ENCODE measurements around the gene ARF5. TPM values are rescaled to one million over a fixed set of nuclear protein-coding genes. Genes with fewer than 3 reads are reported as not detected.

ARF5 gene
- total RNA-seq, 1 donor from 2014 or later = 102 TPM

DNA sequence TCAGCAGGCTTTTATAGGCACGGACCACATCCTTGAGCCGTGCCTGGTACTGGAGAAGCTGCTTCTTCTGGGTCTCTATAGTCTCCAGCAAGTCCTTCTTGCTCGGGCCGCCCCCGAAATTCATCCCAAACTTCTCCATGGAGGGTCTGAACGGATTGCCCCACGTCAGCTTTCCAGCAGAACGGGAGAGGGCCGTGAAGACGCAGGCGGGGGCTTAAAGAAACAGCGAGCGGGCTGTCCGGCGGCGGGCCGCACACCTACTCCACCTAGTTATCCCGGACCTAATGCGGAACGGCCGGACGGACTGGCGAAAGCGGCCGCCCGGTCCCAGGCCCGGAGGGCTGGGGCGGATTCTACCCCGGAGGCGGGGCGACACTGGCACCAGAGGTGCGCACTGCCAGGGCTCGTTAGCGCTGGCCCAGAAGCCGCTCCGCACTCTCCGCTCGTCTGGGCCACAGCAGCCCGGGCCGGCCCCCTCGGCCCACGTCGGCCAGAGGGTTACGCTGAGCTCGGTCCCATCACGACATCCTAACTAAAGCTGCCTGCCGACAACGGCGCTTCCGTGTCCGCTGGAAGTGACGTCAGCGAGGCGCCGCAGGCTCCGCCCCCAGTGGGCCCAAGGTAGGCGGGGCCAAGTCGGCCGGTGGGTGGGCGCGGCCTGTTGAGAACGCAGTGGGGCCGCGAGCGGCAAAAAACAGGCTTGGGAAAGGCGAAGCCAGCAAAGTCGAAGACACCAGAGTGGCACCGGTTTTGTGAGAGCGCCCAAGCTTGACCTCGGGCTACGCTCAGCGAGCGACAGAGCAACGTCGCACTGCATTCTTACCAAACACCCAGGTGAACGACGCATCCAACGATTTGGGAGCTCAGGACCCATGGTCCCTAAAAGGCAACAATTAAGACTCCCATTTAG is 2.9 kb upstream of the ARF5 start, which contains the start of gene GCC1:
GCC1 (minus strand) TSS at position 553 of the 910 bp plus-strand sequence; CDS start at position 139, 414 bp downstream.
- peak; percentile 96 for DNase-seq (ENCODE audit: low spot score)
- intact Hi-C loops (cut with DNase I) = loop anchor here (5.0 kb wide), 2 partner anchors 193 to 333 kb away; partner anchors contain the start of genes GRM8 and ZNF800

DNA sequence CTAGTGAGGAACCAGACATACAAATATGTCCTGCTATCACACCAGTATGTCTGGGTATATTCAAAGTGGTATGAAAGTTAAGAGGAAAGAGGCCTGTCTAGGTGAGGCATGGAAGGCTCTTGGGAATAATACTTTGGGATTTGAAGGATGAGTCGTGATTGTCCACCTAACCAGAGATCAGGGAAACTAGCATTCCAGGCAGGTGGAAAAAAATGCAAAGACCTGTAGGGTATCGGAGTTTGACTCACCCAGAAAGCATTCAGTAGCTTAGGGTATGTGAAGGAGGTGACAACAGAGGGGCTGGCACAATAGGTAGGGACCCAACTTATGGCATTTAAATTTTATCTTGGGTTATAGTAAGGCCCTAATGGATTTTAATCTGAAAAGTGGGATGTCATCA is 1.9 kb upstream of the ARF5 start:
- no peak for DNase-seq (ENCODE audit: low spot score)
- intact Hi-C loops (cut with DNase I) = loop anchor here (5.0 kb wide), 2 partner anchors 194 to 334 kb away; partner anchors contain the start of genes GRM8 and ZNF800

DNA sequence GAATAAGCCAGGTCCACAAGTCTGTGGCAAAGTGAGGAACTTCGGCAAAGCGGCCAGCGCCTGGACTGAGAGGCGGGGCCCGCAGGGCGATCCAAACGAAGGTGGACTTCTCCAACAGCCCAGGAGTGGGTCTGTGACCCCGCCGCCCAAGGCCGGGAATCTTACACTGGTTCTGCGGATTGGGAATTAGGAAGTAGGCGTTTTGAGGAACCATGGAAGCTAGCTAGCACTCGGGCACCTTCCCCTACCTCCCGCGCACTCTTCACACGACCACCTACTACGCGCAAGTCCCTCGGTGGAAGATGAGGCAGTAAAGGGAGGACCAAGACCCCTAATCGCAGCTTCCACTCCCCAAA is 570 bp upstream of the ARF5 start:
- intact Hi-C loops (cut with DNase I) = loop anchor here (2.0 to 5.0 kb wide), 3 partner anchors 65 to 335 kb away; partner anchors contain the start of genes GRM8, SND1 and ZNF800
- DNase-seq (ENCODE audit: low spot score) = no peak

DNA sequence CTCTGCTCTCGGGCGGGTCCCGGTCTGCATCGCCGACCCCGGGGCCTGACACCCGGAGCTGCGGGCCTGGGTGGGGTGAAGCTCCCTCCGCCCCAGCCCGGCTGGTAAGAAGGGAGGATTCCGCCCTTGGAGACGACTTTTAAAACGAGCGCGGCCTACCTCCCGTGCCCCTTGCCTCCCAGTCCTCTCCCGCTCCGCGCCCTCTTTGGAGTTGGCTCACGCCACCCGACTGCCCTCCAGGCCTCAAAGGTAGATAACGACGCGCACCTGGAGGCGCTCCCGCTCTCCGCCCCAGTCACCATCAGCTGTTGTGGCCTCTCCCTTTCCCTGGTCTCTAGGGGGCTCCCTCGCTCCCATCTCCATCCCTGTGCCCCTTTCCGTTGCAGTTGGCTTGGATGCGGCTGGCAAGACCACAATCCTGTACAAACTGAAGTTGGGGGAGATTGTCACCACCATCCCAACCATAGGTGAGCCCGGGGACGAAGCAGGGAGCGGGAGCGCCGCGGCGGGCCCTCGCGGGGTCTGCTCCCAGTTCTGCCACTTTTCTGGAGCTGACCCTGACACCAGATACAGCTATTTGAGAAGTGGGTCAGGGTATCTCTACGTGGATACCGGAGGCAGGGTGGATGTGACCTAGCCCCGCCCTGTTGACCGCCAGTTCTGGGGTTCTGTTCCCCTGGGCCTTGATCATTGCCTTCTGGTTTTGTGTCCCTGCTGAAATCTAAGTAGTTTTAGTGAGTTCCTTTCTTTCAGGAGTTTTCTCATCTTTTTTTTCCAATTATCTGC is 679 bp downstream of the ARF5 start:
- intact Hi-C loops (cut with DNase I) = loop anchor here (2.0 to 5.0 kb wide), 3 partner anchors 64 to 337 kb away; partner anchors contain the start of genes GRM8, SND1 and ZNF800
- DNase-seq (ENCODE audit: low spot score) = peak; percentile 84

DNA sequence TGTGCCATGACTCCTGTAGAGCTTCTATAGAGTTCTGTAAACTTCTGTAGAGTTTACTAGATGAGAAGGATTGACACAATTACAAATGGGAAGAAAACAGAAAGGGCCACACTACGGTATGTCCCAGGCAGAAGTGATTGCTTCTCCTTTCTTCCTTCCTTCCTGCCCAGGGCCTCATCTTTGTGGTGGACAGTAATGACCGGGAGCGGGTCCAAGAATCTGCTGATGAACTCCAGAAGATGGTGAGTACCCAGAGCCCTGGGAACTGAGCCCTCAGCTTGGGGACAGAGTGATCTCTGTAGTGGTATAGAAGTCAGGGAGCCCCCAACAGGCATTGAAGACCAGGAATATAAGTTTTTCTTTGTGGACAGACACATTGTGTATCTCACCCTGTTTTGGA is 1.7 kb downstream of the ARF5 start:
- intact Hi-C loops (cut with DNase I) = loop anchor here (2.0 to 5.0 kb wide), 3 partner anchors 63 to 338 kb away; partner anchors contain the start of genes GRM8, SND1 and ZNF800
- DNase-seq (ENCODE audit: low spot score) = no peak

DNA sequence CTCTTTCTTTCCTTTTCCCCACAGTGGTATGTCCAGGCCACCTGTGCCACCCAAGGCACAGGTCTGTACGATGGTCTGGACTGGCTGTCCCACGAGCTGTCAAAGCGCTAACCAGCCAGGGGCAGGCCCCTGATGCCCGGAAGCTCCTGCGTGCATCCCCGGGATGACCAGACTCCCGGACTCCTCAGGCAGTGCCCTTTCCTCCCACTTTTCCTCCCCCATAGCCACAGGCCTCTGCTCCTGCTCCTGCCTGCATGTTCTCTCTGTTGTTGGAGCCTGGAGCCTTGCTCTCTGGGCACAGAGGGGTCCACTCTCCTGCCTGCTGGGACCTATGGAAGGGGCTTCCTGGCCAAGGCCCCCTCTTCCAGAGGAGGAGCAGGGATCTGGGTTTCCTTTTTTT is 3.0 kb downstream of the ARF5 start:
- no peak for DNase-seq (ENCODE audit: low spot score)
- intact Hi-C loops (cut with DNase I) = no loop called here

DNA sequence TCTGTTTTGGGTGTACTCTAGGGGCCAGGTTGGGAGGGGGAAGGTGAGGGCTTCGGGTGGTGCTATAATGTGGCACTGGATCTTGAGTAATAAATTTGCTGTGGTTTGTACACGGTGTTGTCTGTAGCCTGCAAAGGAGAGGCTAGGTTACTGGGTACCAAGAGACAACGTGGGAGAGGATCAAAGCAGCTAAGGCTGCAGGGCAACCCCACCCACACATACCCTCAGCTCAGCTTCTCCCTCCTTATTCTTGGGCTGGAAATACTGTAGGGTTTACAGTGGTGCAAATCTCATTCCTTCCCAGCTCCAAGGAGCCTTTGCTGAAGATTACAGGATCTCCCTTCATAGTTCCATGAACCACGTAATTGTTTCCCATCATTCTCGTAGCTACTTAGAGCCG is 3.4 kb downstream of the ARF5 start:
- DNase-seq (ENCODE audit: low spot score) = no peak
- intact Hi-C loops (cut with DNase I) = no loop called here

DNA sequence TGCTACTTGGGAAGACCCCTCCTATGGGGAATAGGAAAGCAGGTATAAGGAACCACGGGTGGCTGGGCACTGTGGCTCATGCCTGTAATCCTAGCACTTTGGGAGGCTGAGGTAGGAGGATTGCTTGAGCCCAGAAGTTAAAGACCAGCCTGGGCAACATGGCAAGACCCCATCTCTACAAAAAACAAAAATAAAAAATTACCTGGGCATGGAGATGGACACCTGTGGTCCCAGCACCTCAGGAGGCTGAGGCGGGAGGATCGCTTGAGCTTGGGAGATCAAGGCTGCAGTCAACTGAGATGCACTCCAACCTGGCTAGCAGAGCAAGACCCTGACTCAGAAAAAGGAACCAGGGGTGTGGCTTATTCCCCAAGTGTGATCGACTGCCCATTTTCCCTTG is 4.3 kb downstream of the ARF5 start:
- intact Hi-C loops (cut with DNase I) = no loop called here
- no peak for DNase-seq (ENCODE audit: low spot score)

DNA sequence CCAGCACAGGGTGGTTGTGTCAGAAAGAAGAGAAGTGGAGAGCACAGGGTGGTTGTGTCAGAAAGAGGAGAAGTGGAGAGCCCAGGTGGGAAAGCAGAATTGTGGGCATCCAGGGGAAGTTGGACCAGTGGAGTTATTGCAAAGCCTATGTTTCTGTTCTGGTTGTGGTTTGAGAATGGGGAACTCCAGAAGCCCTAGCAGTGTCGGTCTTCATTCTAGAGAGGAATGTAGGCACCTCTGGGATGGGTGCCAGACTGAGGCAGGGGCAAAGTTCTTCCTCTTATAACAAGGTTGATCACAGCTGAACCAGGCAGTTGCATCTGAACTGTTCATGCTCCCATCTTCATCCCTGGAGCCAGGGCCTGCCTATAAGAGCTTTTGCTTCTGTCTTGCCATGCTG is 6.3 kb downstream of the ARF5 start:
- intact Hi-C loops (cut with DNase I) = no loop called here
- DNase-seq (ENCODE audit: low spot score) = no peak

DNA sequence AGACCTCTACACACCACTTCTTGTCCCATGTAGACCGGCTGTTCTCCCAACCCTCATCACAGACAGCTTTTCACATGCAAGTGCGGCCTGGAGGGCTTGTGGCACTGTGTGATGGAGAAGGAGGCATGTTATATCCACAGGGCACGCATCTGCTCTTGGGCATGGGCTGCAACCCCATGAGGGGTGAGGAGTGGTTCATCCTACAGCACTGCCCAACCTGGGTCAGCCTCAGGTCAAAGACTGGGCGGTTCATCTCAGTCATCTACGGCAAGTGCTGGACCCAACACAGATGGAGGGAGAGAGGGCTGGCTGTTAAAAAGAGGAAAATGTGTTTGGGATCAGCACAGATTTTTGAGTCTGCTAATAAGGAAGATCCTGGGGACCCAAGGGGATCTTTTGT is 7.5 kb downstream of the ARF5 start:
- intact Hi-C loops (cut with DNase I) = no loop called here
- no peak for DNase-seq (ENCODE audit: low spot score)

DNA sequence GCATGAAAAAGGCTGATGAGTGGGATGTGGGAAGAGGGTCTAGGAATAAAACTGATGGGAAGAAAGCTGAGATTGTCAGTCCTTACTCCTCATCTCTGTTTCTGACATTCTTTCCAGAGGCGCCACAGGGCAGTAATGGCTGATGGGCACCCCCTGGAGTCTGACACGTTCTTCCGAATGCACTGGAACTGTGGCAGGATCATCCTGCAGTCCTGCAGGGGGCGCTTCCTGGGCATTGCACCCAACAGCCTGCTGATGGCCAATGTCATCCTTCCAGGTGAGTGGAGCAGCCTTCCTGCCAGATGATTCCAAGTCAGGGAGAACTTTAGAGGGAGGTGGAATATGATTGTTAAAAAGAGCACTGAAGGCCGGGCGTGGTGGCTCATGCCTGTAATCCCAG is 10.1 kb downstream of the ARF5 start:
- intact Hi-C loops (cut with DNase I) = no loop called here
- DNase-seq (ENCODE audit: low spot score) = no peak

DNA sequence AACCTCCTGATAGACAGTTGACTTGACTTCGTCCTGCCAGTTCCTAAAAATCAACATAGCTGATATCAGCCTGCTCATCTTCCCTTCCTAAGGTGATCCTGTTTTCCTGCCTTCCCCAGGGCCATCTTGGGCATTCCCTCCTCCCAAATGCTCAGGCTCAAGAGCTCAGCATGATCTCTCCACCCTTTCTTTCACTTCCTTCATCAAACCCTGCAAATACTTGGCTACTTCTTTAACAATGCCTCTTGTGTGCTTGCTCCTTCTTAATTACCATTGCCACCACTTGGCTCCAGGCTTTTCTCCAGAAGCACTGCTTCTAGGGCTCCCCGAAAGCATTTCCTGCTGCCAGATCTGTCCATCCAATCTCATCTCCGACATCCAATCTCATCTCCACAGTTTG is 12.7 kb downstream of the ARF5 start:
- DNase-seq (ENCODE audit: low spot score) = no peak
- intact Hi-C loops (cut with DNase I) = no loop called here

DNA sequence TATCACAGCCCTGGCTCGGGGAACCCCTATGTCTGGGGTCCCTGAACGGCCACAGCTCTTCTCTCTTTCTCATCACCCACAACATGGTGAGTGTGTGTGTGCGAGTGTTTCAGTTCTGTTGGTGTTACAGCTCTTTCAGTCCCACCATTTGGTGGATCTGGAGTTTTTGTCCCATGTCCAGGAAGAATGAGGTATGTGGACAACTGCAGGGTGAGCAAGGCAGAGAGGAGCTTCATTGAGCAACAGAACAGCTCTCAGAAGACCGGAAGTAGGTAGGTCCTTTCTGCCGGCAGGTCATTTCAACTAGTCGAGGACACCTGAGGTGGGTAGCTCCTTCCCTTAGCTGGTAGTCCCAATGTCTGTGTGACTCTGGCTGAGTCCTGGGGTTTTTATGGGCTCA is 20.2 kb downstream of the ARF5 start:
- intact Hi-C loops (cut with DNase I) = no loop called here

DNA sequence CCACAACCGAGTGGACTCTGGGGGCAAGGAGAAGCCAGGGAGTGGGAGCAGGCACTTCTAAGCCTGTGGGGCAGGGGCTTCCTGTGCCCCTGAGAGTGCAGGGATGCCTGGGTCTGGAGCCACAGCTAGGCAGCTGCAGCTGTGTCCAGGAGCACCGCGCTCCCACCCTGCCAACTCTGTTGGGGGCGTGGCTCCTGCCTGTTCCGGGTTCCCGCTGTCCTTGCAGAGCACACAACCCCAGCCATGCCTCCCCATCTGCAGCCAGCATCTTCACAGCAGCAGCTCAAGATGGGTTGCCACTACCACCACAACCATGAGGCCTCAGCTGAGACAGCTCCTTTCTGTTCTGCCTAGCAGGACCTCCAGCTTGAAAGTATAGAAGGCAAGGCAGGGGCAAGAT is 21.1 kb downstream of the ARF5 start:
- intact Hi-C loops (cut with DNase I) = no loop called here
- DNase-seq (ENCODE audit: low spot score) = no peak

More for the DNA sequence above, 20.2 kb downstream of the ARF5 start:
- no peak for DNase-seq (ENCODE audit: low spot score)

DNA sequence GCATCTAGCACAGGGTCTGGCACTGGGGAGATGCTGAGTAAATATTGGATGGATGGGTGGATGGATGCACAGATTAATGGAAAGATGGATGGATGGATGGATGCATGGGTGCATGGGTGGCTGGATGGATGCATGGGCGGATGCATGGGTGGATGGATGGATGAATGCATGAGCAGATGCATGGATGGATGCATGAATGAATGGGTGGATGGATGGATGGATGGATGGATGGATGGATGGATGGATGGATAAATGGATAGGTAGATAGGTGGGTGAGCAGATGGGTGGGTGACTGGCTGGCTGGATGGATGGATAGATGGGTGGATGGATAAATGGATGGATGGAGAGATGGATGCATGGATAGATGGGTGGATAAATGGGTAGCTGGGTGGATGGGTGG is 24.1 kb downstream of the ARF5 start:
- no peak for DNase-seq (ENCODE audit: low spot score)
- intact Hi-C loops (cut with DNase I) = no loop called here

DNA sequence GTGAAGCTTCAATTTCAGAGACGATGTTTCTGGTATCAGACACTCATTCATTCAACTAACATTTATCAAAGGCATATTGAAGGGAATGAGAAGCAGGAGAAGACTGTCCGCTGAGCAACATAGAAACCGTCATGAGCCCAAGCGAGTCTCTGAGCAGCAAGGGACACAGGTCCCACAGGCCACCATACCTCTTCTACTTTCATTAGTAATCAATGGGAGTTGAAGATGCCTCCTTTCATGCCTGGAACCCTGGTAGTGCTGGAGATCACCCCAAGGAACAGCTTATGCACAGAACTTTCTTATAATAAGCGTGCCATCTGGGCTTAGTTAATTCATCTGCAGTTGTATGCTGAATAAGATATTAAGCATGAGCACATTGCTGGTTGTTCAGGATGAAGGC is 28.5 kb downstream of the ARF5 start:
- intact Hi-C loops (cut with DNase I) = no loop called here
- DNase-seq (ENCODE audit: low spot score) = no peak

DNA sequence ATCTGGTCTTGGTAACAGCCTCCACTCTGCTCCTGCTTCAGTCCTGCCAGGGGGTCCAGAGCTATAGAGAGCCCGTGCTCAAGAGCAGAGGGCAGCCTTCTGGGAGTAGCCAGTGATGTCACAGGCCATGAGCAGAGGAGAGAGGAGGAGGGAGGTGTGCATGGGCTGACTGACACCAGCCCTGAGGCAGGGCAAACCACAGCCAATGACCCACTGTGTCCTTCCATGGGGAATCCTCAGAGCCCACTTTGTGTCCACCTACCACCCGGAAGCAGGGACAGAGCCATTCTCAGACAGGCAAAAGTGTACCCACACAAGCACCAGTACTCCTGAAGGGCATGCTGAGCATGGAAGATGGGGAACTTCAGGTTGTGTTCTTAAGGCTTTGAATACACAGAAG is 29.8 kb downstream of the ARF5 start, which contains the start of gene PAX4:
PAX4 (minus strand) TSS at position 101 of the 400 bp plus-strand sequence. CDS start 2,214 bp downstream, outside the sequence.
- intact Hi-C loops (cut with DNase I) = no loop called here

DNA sequence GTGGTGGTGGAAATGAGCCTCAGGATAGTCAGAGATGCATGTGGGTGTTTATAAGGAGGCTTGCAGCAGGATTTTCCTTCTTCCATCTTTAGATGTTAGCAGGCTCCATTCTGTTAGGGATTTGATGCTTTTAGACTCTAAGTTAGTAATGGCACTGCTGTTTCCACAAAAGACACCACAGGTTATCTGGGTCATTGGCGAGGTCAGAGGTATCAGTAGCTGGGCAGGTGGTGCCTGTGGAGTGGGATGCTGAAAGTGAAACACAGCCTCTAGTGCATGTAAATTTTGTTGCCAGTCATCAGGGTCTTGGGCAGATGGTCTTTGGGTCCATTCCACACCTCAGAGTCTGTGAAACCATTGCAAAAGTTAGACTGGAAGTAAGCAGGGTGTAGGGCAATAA is 30.6 kb downstream of the ARF5 start:
- no peak for DNase-seq (ENCODE audit: low spot score)
- intact Hi-C loops (cut with DNase I) = no loop called here

More for the DNA sequence above, 29.8 kb downstream of the ARF5 start, which contains the start of gene PAX4:
- no peak for DNase-seq (ENCODE audit: low spot score)

DNA sequence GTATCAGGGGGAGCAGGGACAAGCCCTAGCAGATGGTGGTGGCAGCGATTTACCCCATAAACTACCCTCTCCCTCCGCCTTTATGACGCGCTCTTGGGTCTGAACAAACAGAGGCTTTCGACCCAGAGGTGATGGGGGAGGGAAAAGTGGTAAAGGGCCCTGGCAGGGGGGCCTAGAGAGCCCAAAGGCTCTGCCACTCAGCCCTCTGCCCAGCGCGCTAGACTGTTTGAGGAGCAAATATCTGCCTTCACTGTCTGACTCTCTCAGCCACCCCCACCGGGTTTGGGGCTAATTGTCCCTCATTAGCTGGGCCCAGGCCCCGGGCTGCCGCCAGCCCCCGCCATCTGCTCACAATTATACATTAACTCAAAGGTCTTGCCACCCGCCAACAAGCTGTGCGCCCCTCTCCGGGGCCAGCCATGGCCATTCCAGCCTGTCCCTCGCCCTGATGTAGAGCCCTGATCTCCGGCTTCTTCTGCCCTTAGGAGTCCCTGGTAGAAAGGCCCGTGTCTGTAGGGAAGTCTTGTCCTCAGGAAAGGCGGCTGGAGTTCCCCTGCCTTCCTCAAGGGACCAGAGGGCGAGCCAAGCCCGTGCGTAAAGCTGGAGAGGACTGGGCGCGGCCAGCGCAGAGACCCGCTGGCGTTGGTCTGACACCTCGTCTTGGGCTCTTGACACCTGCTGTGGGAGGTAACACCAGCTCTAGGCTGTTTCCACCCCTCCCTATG is 31.6 kb downstream of the ARF5 start:
- DNase-seq (ENCODE audit: low spot score) = no peak
- intact Hi-C loops (cut with DNase I) = no loop called here
